ENCODE data around the gene GSG1.
"Not testable (repeated sequence)": the region's sequence is repeated elsewhere in the genome, so short reads cannot be mapped to it uniquely, and the experiment has no call there.

Gene GSG1

DNA sequence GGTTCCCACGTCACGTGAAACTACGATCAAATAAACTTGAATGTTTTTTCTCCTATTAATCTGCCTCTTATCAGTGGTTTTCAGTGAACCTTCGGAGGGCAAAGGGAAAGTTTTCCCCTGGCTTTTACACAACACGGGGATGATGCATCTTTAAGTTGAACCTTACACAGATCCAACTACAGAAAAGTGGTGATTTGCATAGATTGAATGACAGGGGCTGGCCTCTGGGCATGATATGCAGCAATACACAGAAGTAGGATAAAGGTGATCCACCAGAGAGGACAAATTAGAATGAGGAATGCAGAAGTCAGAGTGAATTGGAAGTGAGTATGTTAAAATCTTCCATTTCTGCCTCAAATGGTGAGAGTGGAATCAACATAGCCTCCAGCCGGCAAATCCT, 11.6 kb downstream of the GSG1 start:
- no peak for DNase-seq
- TF ChIP-seq GATA1 (IDR thresholded peaks at IDR 0.05; ENCODE audit: low read depth, low read length) (no peak), POLR2A (IDR thresholded peaks at IDR 0.05; ENCODE audit: low read length) (no peak)

DNA sequence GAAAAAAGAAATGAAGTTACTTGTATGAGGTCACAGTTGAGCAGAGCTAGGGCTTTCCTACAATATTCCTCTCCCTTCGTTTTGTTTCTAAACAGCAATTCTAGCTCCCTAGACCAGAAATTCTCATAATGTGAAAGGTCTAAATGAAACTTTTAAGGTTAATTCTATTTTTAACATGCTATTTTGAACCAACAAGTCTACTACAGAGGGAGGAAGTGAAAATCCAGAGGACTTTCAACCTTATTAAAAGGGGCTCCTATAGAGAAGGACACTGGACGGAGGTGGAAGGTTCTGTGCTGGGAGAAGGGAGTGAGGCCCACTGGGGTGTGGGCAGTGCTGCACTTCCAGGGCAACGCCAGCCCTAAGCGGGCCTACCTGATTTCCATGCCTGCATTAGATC, 13.4 kb downstream of the GSG1 start:
- no peak for DNase-seq
- TF ChIP-seq POLR2A (IDR thresholded peaks at IDR 0.05; ENCODE audit: low read length) (no peak), GATA1 (IDR thresholded peaks at IDR 0.05; ENCODE audit: low read depth, low read length) (no peak)

DNA sequence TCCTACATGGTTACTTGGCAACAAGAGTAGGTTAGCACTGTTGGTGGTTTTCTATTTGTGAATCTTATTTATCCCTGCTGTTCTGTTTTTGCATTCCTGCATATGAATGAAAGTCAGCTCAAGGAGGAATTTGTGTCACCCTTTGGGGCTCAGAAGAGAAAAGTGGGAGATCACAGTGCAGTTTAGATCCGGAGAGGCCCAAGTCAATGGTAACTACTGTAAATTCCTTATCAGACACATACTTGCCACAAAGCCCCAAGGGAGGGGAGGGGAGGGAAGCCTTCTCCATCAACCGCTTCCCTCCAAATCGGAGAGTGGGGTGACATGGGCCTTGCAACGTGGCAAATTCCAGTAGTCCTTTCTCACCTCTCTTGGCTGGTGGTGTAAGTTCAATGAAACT, 15.0 kb downstream of the GSG1 start:
- DNase-seq: no peak
- TF ChIP-seq GATA1 (IDR thresholded peaks at IDR 0.05; ENCODE audit: low read depth, low read length) (no peak), POLR2A (IDR thresholded peaks at IDR 0.05; ENCODE audit: low read length) (no peak)

DNA sequence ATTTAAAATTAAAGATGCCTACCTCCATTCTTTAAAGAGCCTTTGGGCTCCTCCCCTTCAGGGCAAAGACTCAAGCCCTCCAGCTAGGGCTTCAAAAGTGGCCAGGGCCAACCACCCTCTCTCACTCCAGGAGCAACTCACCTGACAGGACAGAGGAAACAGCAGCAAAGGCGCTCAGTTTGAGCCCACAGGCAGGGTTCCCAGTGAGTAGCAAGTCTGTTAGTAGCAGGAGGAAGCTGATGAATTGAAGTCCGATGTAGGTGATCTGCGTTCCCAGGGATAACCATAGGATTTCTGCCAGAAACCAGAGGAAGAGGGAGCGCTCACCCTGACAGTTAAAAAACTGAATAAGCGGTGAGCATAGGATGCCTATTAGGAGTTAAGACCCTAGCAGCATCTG, 15.7 kb downstream of the GSG1 start:
- TF ChIP-seq GATA1 (IDR thresholded peaks at IDR 0.05; ENCODE audit: low read depth, low read length): no peak
- TF ChIP-seq POLR2A (IDR thresholded peaks at IDR 0.05; ENCODE audit: low read length): no peak
- no peak for DNase-seq

DNA sequence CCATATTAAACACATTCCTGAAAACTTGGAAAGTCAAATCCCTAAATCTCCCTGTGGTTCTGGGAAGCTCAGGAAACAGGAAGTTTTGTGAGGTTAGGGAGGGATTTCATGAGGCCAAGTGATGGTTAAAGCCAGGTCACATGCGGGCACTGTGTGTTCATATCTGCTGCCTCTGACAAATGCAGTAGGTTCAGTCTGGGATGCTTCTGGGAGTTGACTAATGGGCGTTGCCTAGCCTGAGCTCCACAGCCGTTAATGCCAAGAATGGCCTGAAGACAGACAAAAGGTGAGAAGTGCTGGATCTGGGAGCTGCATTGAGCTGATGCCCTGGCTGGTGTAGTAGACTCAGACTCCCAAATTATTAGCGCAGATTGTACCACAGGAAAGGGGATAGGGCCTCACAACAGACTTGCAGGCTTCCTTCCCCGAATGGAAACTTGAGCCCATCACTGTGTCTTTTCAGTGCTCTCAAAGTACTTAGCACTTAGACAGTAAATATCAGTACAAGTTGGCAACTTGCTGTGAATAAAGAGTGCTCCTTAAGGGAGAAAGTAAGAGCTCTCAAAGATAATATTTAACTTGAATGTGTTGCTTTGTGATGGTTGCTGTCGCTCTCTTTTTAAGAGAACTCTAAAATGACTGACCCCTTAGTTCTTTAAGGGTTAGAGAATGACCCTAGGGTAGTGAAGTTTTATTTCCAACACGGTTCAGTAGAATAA, 17.3 kb downstream of the GSG1 start:
- DNase-seq: no peak
- no peak for TF ChIP-seq GATA1 (IDR thresholded peaks at IDR 0.05; ENCODE audit: low read depth, low read length)
- no peak for TF ChIP-seq POLR2A (IDR thresholded peaks at IDR 0.05; ENCODE audit: low read length)

DNA sequence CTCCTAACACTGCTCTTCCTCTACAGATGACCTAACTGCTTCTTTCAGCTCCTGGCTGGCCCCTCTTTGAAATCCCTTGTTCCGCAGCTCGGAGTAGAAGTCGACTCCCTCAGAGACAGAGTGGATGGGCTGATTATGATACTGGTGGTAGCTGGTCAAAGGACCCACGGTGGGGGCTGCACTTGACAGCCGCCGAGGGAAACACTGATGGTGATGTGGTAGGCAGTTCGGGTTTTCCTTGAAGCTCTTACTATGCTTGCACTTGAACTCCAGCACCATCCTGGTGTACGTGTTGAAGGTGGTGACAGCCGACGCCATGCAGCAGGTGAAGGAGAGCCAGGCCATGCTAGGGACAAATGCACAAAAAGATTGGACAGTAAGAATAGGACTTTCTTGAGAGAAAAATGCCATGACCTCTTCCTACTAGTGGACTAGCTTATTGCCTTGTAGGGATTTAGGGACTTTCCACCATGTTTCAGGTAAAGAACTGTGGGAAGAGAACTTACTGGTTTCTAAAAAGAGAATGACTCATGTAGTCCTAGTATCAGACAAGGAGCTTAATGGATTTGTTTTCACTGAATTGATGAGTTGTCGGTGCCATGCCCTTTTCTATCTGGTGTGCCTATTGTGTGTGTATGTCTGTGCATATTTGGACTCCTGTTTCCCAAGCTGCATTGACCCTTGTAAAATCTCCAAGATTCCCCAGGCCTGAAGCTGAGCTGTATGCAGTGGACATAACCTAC, 18.4 kb downstream of the GSG1 start:
- DNase-seq: no peak
- TF ChIP-seq GATA1 (IDR thresholded peaks at IDR 0.05; ENCODE audit: low read depth, low read length) (no peak), POLR2A (IDR thresholded peaks at IDR 0.05; ENCODE audit: low read length) (no peak)

DNA sequence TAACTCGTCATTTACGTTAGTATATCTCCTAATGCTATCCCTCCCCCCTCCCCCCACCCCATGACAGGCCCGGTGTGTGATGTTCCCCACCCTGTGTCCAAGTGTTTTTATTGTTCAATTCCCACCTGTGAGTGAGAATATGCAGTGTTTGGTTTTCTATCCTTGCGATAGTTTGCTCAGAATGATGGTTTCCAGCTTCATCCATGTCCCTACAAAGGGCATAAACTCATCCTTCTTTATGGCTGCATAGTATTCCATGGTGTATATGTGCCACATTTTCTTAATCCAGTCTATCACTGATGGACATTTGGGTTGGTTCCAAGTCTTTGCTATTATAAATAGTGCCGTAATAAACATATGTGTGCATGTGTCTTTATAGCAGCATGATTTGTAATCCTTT, 19.8 kb downstream of the GSG1 start:
- not testable (repeated sequence) for DNase-seq

DNA sequence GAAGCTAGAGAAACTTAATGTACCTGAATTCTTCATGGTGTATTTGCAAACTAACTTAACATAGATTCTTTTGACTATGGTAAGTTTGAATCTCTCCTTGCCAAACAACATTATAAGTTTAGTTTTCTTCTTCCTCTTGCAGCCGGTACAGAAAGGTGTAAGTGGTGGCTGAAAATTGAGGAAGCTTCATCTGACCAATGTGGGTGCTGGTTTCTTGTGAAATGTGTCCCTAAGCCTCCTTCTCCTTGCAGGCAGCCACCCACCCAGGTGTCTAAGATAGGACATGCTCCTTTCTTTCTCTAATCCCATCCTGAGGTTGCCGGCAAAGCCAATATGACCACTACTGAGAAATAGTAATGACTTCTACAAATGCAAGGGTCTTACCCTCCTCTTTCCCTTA, 20.6 kb downstream of the GSG1 start:
- TF ChIP-seq GATA1 (IDR thresholded peaks at IDR 0.05; ENCODE audit: low read depth, low read length) (no peak), POLR2A (IDR thresholded peaks at IDR 0.05; ENCODE audit: low read length) (no peak)
- no peak for DNase-seq

DNA sequence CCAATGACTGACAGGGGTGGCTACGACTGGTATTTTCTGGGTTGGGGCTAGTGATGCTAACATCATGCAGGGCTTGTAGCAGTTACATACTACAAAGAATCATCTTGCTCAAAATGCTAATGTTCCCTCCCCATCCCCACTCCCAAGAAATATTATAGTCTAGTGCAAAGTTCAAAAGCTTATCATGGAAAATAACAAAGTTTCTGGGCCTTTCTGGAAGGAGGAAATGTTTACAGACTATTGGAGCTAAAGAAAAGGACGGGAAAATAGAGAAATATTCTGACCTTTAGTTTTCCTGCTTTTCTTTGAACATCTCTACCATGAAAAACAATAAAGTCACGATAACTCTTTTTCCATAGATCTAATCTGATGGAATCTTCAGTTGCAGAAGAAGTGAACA, 23.2 kb downstream of the GSG1 start:
- TF ChIP-seq POLR2A (IDR thresholded peaks at IDR 0.05; ENCODE audit: low read length) (no peak), GATA1 (IDR thresholded peaks at IDR 0.05; ENCODE audit: low read depth, low read length) (no peak)
- DNase-seq: no peak

DNA sequence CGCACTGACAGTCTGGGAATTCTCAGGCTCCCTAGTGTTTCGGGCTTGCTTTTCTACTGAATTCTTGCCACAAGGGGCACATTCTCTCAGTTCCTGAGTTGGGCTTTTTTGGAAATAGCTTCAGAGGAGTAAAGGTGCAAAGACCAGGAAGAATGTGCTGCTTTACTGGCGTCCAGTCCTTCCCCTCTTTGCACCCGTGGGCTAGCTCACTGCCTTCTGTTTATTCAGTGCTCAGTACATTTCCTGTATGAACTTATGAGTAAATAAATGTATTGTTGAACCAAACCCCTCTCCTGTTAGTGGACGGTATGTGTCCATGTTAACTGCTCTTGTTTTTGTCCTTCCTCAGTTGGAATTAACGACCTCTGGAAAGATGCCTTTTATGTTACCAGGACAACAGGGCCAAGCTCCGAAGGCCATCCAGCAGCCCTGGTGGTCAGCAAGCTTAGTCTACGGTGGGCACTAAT, 24.0 kb downstream of the GSG1 start:
- TF ChIP-seq POLR2A (IDR thresholded peaks at IDR 0.05; ENCODE audit: low read length) (no peak), GATA1 (IDR thresholded peaks at IDR 0.05; ENCODE audit: low read depth, low read length) (no peak)

DNA sequence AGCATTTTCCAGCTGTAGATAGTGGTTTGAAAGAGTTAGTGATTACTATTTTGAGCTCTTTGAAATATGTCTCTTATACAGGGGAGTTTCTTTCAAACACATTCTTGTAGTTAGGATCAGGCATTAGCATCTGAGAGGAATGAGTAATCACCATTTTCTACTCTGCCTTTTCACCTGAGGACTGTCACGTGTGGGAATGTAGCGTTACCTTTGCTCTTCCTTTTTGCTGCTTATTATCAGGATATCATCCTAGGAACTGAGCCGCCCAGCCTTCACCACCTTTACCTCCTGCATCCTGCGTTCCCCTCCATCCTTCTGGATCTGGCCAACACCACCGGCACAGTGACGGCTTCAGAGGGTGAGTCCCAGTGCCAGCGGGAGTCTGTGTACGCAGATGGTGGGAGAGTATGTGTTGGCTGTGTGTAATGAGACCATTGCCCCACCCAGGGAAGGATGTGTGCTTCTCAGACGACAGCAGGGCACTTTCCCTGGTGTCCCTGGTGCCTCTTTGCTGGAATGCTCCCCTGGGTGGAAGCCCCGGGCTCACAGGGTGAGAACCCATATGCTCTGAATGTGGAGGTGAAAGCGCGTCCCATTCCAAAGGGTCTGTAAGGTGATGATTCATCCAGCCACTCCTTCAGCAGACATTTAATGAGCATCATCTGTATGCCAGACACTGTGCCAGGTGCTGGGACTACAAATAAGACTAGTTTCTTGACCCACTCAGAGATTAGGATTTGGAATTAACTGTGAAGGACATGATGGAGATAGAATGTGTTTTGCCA, 27.5 kb downstream of the GSG1 start:
- DNase-seq: no peak

More for the DNA sequence above, 24.0 kb downstream of the GSG1 start:
- no peak for DNase-seq

DNA sequence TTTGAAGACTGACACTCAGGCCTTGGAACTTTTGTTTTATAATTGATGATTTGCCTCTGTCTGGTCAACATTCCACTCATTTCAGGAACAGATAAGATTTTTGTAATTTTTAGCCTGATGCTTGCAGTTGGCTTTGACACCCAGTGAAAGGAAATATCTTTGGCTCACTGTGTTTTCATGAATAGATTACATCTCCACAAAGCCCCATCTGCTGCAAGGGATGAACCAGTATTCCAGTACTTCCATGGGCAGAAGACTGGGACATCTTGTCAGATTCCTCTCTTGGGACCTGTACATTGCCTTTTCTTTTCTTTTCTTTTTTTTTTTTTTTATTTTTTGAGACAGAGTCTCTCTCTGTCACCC, 28.4 kb downstream of the GSG1 start:
- TF ChIP-seq GATA1 (IDR thresholded peaks at IDR 0.05; ENCODE audit: low read depth, low read length): no peak
- TF ChIP-seq POLR2A (IDR thresholded peaks at IDR 0.05; ENCODE audit: low read length): no peak
- no peak for DNase-seq

More for the DNA sequence above, 27.5 kb downstream of the GSG1 start:
- TF ChIP-seq POLR2A (IDR thresholded peaks at IDR 0.05; ENCODE audit: low read length) (no peak), GATA1 (IDR thresholded peaks at IDR 0.05; ENCODE audit: low read depth, low read length) (no peak)

DNA sequence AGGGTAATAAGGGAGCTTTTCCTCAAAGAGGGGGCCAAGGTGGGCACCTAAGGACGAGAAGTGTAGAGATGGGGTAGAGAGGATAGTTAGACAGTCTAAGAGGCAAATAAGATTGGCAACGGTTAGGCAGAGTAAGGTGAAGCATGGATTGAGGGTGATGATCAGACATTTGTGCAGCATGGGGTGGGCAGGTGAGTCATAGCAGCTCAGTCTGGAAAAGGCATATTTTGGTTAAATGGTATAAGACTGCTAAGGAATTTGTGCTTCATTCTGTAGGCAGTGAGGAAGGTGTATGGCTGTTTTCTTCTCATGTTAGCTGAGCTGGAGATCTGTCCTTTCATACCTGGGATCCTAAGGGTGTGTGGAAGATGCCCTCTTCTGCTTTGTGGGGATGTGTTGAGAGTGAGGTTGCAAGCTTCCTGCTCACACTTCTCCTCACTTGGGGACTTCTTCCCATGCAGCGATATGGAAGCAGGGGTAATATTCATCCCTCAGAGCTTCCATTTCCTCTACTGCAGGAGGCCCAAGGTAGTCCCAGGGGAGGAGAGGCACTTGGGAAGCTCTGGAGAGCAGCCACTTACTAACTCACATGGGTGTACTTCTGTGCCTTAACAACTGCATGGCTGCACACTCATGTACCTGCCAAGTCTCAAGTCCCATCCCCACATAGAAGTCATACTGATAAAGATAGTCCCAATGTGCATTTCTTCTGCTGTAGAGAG, 28.9 kb downstream of the GSG1 start:
- TF ChIP-seq GATA1 (IDR thresholded peaks at IDR 0.05; ENCODE audit: low read depth, low read length) (no peak), POLR2A (IDR thresholded peaks at IDR 0.05; ENCODE audit: low read length) (no peak)
- no peak for DNase-seq

DNA sequence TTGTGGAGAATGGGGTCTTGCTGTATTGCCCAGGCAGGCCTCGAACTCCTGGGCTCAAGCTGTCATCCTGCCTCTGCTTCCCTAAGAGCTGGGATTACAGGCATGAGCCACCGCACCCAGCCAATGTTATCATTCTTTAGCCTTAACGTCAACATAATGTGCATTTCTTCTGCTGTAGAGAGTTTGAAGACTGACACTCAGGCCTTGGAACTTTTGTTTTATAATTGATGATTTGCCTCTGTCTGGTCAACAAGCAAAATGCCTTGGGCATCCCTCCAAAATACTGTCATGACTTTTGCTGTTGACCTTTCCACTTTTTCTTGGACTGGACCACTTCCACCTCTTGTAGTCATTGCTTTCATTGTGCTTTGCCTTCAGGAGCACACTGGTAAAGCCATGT, 30.3 kb downstream of the GSG1 start:
- TF ChIP-seq GATA1 (IDR thresholded peaks at IDR 0.05; ENCODE audit: low read depth, low read length): no peak
- no peak for TF ChIP-seq POLR2A (IDR thresholded peaks at IDR 0.05; ENCODE audit: low read length)
- DNase-seq: no peak
